K562 (cell line): Measurements from ENCODE around the gene PRKACA. TPM values are rescaled to one million over a fixed set of nuclear protein-coding genes. Genes with fewer than 3 reads are reported as not detected.

Experiments used
- ATAC-seq: fragments of 200-7000 bp; cut with Tn5 transposase; 3 replicates; pipeline ENCODE4 v1.9.1; 2020; ENCODE audit warnings: moderate library complexity
- BruUV-seq: library from RNA; stranded (reverse); fragments of 400-500 nt; replicated peaks from 2 replicates; lab custom pipeline; 2021; lab: Mats Ljungman, UMichigan
- CTCF ChIA-PET: fragments of 300-600 bp; formaldehyde crosslinking; extraction: SDS; loops from one replicate; lab custom pipeline; 2021; ENCODE audit warnings: low intra/inter-chr PET ratio; lab: Yijun Ruan, JAX
- POLR2A ChIA-PET: fragments of 300-600, 350-650 bp; sonication (Branson Sonifier 250); formaldehyde crosslinking; extraction: SDS; loops from one replicate; lab custom pipeline; 2021; ENCODE audit warnings: antibody characterized with exemption, inconsistent platforms; lab: Yijun Ruan, JAX
- DNase-seq, 4 experiments: peaks; one replicate each; pipeline versions ENCODE4 v3.0.0 to v3.0.0-alpha.2; 2011 to 2018; ENCODE audit warnings: low spot score in 3 of 4, mixed read lengths in 3 of 4; ENCODE audit errors: extremely low read depth in 1 of 4
- FAIRE-seq: peaks from 2 replicates; lab custom pipeline; 2011; peaks lifted over from hg19 to GRCh38; lab: Jason Lieb, UNC
- H2AFZ ChIP-seq: 2 replicates; pipeline ENCODE4 v1.6.0; 2011; ENCODE audit warnings: low read depth, low read length, control low read depth, inconsistent platforms
- H3K27ac ChIP-seq: fragments of 200-600 bp; 3 replicates; pipeline ENCODE4 v1.8.0; 2011; ENCODE audit warnings: low read depth, mild to moderate bottlenecking, control low read depth, inconsistent platforms, low read length, moderate library complexity, mixed read lengths; ENCODE audit errors: extremely low read depth
- H3K27me3 ChIP-seq, 2 experiments: fragments of 300-600 bp in 1 of 2; 2 replicates in 1 of 2; 3 replicates in 1 of 2; pipeline versions ENCODE4 v1.6.0 to v1.8.0; 2011; ENCODE audit warnings: inconsistent platforms in 2 of 2, low read length in 2 of 2, mild to moderate bottlenecking in 1 of 2, mixed read lengths in 1 of 2, moderate library complexity in 1 of 2; ENCODE audit not compliant: control insufficient read depth in 2 of 2, insufficient read depth in 2 of 2
- H3K36me3 ChIP-seq: fragments of 300-600 bp; 3 replicates; pipeline ENCODE4 v1.8.0; 2011; ENCODE audit warnings: mild to moderate bottlenecking, low read length, inconsistent platforms; ENCODE audit not compliant: control insufficient read depth, insufficient read depth
- H3K4me1 ChIP-seq, 2 experiments: fragments of 200-600 bp in 1 of 2; replicated peaks in 1 of 2; 2 replicates in 1 of 2; 3 replicates in 1 of 2; pipeline versions ENCODE4 v1.5.1 to v1.8.0; 2011; ENCODE audit warnings: inconsistent platforms in 2 of 2, low read length in 2 of 2, mild to moderate bottlenecking in 1 of 2, mixed read lengths in 1 of 2, moderate library complexity in 1 of 2; ENCODE audit not compliant: control insufficient read depth in 2 of 2, insufficient read depth in 2 of 2
- H3K4me2 ChIP-seq: 2 replicates; pipeline ENCODE4 v1.6.1; 2011; ENCODE audit warnings: low read length, control low read depth, inconsistent platforms, mixed read lengths; ENCODE audit not compliant: insufficient read depth
- H3K4me3 ChIP-seq: fragments of 200-600 bp; sonication (generic), shearing (Covaris generic); 2 replicates; pipeline ENCODE4 v1.5.1; 2016; ENCODE audit warnings: control low read depth, inconsistent platforms
- H3K79me2 ChIP-seq: fragments of 200-600 bp; 3 replicates; pipeline ENCODE4 v1.8.0; 2011; ENCODE audit warnings: low read length, inconsistent platforms; ENCODE audit not compliant: control insufficient read depth, insufficient read depth
- H3K9ac ChIP-seq, 2 experiments: 2 replicates each; pipeline versions ENCODE4 v1.6.0 to v1.6.1; 2011; ENCODE audit warnings: low read depth in 2 of 2, low read length in 2 of 2, control low read depth in 1 of 2, inconsistent platforms in 1 of 2, mild to moderate bottlenecking in 1 of 2, mixed read lengths in 1 of 2; ENCODE audit not compliant: insufficient read depth in 1 of 2
- H3K9me1 ChIP-seq: one replicate; pipeline ENCODE4 v1.6.0; 2011; ENCODE audit warnings: inconsistent platforms, mild to moderate bottlenecking, low read length, moderate library complexity; ENCODE audit not compliant: control insufficient read depth, insufficient read depth
- H3K9me3 ChIP-seq: replicated peaks from 2 replicates; pipeline ENCODE4 v1.5.1; 2011; ENCODE audit warnings: low read depth, low read length, inconsistent platforms; ENCODE audit not compliant: control insufficient read depth, insufficient read depth
- H4K20me1 ChIP-seq: replicated peaks from 2 replicates; pipeline ENCODE4 v1.6.1; 2011; ENCODE audit warnings: low read length, inconsistent platforms, mixed read lengths; ENCODE audit not compliant: control insufficient read depth, insufficient read depth
- AFF1 ChIP-seq, 2 experiments: fragments of 450-650 bp; IDR thresholded peaks; 2 replicates each; pipeline ENCODE4 v1.6.1; 2018; ENCODE audit warnings: mild to moderate bottlenecking in 2 of 2, low read depth in 1 of 2; ENCODE audit not compliant: partially characterized antibody in 2 of 2
- DDX20 ChIP-seq: fragments of 450-650 bp; IDR thresholded peaks from 2 replicates; pipeline ENCODE4 v1.6.1; 2016; ENCODE audit warnings: missing genetic modification characterization, low read depth, mild to moderate bottlenecking, missing compliant biosample characterization, moderate library complexity
- GATA2 ChIP-seq: sonication (generic); formaldehyde crosslinking; IDR thresholded peaks from 2 replicates; pipeline ENCODE4 v1.4.0; 2020; ENCODE audit warnings: mild to moderate bottlenecking, missing genetic modification reagents
- ILK ChIP-seq: fragments of 450-650 bp; IDR thresholded peaks from 2 replicates; pipeline ENCODE4 v1.6.1; 2016; ENCODE audit warnings: missing genetic modification characterization, low read depth, mild to moderate bottlenecking, missing compliant biosample characterization, moderate library complexity, borderline replicate concordance
- KAT8 ChIP-seq: fragments of 450-650 bp; IDR thresholded peaks from 2 replicates; pipeline ENCODE4 v1.6.1; 2016; ENCODE audit warnings: low read depth, mild to moderate bottlenecking
- PTTG1 ChIP-seq: fragments of 450-650 bp; IDR thresholded peaks from 2 replicates; pipeline ENCODE4 v1.6.1; 2016; ENCODE audit warnings: low read depth, mild to moderate bottlenecking, missing genetic modification characterization, missing compliant biosample characterization
- RAD21 ChIP-seq, 2 experiments: fragments of 250-450 bp in 1 of 2; fragments of 450-650 bp in 1 of 2; sonication (Bioruptor Pico) in 1 of 2; formaldehyde crosslinking in 1 of 2; IDR thresholded peaks in 1 of 2; conservative IDR thresholded peaks in 1 of 2; 2 replicates each; pipeline versions ENCODE4 v1.4.0 to v1.8.0; 2020 to 2022; ENCODE audit warnings: mild to moderate bottlenecking in 2 of 2, moderate library complexity in 1 of 2
- SMC3 ChIP-seq: conservative IDR thresholded peaks from 2 replicates; pipeline ENCODE4 v1.6.1; 2011; ENCODE audit warnings: low read depth, low read length, improper control_type of control experiment; ENCODE audit not compliant: insufficient read depth
- TBL1XR1 ChIP-seq, 2 experiments: IDR thresholded peaks; 2 replicates each; pipeline ENCODE4 v1.6.1; 2012; ENCODE audit warnings: improper control_type of control experiment in 2 of 2, low read length in 2 of 2, mild to moderate bottlenecking in 1 of 2
- ZNF121 ChIP-seq: sonication (generic); formaldehyde crosslinking; conservative IDR thresholded peaks from 2 replicates; pipeline ENCODE4 v1.8.0; 2022; ENCODE audit warnings: missing genetic modification reagents
- ZNF695 ChIP-seq: fragments of 450-650 bp; formaldehyde crosslinking; IDR thresholded peaks from 2 replicates; pipeline ENCODE4 v1.4.0; 2020; ENCODE audit warnings: mild to moderate bottlenecking, moderate library complexity
- WGBS: fragments of 100-300 bp; shearing (Covaris generic); methylation state at CpG from one replicate; pipeline ENCODE4 v1.1.6; 2016; ENCODE audit warnings: low coverage, mixed read lengths; ENCODE audit not compliant: insufficient coverage; ENCODE audit errors: missing lambda C conversion rate; 5-methylcytosine and 5-hydroxymethylcytosine counted together
- in situ Hi-C: fragments of 300-500 bp; cut with MboI; formaldehyde crosslinking; loops from 4 replicates; pipeline ENCODE4 v1.15.0; 2018; ENCODE audit warnings: inconsistent platforms, mixed read lengths
- intact Hi-C: fragments of 100-400 bp; cut with micrococcal nuclease; formaldehyde crosslinking; loops from 2 replicates; pipeline ENCODE4 v1.14.2; 2022
- polyA plus RNA-seq, 8 experiments: library from polyadenylated mRNA; depleted of rRNA in 4 of 8; stranded (reverse) in 5 of 8; unstranded in 3 of 8; fragments of >200 nt; fragmentation: Nextera tagmentation in 2 of 8; fragmentation: Illumina TruSeq in 1 of 8; extraction: Ambion mirVana in 2 of 8; extraction: Trizol in 1 of 8; gene quantifications; 2 replicates each; pipeline versions ENCODE4 v1.2.1 to v1.2.3, GENCODE V29; 2011 to 2014; ENCODE audit warnings: inconsistent platforms in 1 of 8, missing spikeins in 1 of 8
- total RNA-seq, 7 experiments: library from RNA; depleted of rRNA in 6 of 7; stranded (reverse); fragments of >200 nt in 6 of 7; fragmentation: Illumina TruSeq in 2 of 7; extraction: Trizol in 2 of 7; gene quantifications; 2 replicates each; pipeline versions ENCODE4 v1.2.1 to v1.2.3, GENCODE V29; 2011 to 2021; ENCODE audit warnings: low replicate concordance in 1 of 7
- TF ChIP-seq, protein P1 (sequence below), 3 experiments: IDR thresholded peaks in 2 of 3; conservative IDR thresholded peaks in 1 of 3; 2 replicates each; pipeline ENCODE4 v1.5.1; 2011 to 2012; ENCODE audit warnings: low read length in 3 of 3, mild to moderate bottlenecking in 3 of 3, control low read depth in 2 of 3, improper control_type of control experiment in 1 of 3, inconsistent platforms in 1 of 3, low read depth in 1 of 3, mixed read lengths in 1 of 3, moderate library complexity in 1 of 3; ENCODE audit not compliant: insufficient read depth in 2 of 3

Gene PRKACA
- total and polyA plus RNA-seq, 9 of the 15 experiments (the other 6 are each of a cell fraction or from before 2014, with no cell fraction given), result 1.2 to 63.1 (median 13.0) TPM

DNA sequence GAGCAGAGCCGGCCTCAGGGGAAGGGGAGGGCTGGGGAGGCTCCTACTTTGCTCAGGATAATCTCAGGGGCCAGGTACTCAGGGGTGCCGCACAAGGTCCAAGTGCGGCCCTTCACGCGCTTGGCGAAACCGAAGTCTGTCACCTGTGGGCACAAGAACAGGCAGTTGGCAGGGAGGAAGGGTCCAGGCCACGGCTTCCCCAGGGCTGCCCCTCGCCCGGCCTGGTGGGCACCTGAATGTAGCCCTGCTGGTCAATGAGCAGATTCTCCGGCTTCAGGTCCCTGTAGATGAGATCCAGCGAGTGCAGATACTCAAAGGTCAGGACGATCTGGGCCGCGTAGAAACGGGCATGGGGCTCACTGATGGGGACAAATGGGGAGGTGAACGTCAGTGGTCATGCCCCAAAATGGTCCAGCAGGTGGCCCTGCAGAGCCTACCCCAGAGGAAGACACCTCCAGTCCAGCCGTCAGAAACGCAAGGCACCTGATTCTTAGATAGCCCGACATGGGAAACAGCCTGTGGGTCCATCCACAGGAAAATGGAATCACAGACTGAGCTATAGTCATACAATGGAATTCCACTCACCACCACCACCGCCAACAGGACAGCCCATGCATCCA, 19.9 kb downstream of the PRKACA start (continued):
- TF ChIP-seq RAD21 (CRISPR knock-in tag; conservative IDR thresholded peaks at IDR 0.05 in 1 of 2, IDR thresholded peaks at IDR 0.05 in 1 of 2) (peak in 1 of 2 experiments; percentile 43; a peak in 2 of 4 replicates), ZNF695 (CRISPR knock-in tag) (no peak), SMC3 (0 out of 2 replicates have a peak, but pooled peaks have one; percentile 14)

- Histone ChIP-seq H3K79me2 (no peaks in the 10 kb centered on the region), H4K20me1 (no peaks in the 10 kb centered on the region), H3K9me1 (no peaks in the 10 kb centered on the region), H3K36me3 (peaks cover 15% of the 10 kb centered on the region; the same call in 1 of the 3 replicates), H3K27ac (no peak overlapping the region), H2AFZ (no peak overlapping the region), H3K9me3 (peaks cover 10% of the 10 kb centered on the region), H3K9ac (peak overlapping the region in 1 of 2 experiments; percentile 22; a peak in 1 of 4 replicates), H3K4me1 (peaks cover 2 to 16% of the 10 kb centered on the region in 2 experiments; a peak in 3 of 5 replicates), H3K4me3 (no peak overlapping the region), H3K4me2 (no peak overlapping the region), H3K27me3 (no peaks in the 10 kb centered on the region)
- 89% methylated on average over 6 of the region's 11 CpGs for WGBS
- CTCF ChIA-PET, result no interaction called here
- intact Hi-C loops (no loop called here), in situ Hi-C loops (no loop called here)
- no peak for DNase-seq
- ATAC-seq, result no peak
- no peak for FAIRE-seq
- no TSS peak for BruUV-seq
- POLR2A ChIA-PET, result interaction anchor here (0.8 to 0.9 kb wide), 4 partner anchors 9 to 309 kb away, joined by 3 to 4 read pairs (median 3); partner anchors contain the start of gene PRKACA
- TF ChIP-seq ZNF121 (CRISPR knock-in tag) (peak; percentile 97), PTTG1 (tag) (no peak), AFF1 (IDR thresholded peaks at IDR 0.05; ENCODE audit: low read depth in 1 of 2, partially characterized antibody in 2 of 2) (no peak), GATA2 (CRISPR knock-in tag) (no peak), KAT8 (no peak), ILK (tag) (no peak), SMC3 (no peak), DDX20 (tag) (no peak), TBL1XR1 (IDR thresholded peaks at IDR 0.05; ENCODE audit: low read length in 2 of 2) (no peak)
- TF ChIP-seq, protein P1, sequence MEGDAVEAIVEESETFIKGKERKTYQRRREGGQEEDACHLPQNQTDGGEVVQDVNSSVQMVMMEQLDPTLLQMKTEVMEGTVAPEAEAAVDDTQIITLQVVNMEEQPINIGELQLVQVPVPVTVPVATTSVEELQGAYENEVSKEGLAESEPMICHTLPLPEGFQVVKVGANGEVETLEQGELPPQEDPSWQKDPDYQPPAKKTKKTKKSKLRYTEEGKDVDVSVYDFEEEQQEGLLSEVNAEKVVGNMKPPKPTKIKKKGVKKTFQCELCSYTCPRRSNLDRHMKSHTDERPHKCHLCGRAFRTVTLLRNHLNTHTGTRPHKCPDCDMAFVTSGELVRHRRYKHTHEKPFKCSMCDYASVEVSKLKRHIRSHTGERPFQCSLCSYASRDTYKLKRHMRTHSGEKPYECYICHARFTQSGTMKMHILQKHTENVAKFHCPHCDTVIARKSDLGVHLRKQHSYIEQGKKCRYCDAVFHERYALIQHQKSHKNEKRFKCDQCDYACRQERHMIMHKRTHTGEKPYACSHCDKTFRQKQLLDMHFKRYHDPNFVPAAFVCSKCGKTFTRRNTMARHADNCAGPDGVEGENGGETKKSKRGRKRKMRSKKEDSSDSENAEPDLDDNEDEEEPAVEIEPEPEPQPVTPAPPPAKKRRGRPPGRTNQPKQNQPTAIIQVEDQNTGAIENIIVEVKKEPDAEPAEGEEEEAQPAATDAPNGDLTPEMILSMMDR (IDR thresholded peaks at IDR 0.05 in 2 of 3, conservative IDR thresholded peaks at IDR 0.05 in 1 of 3; ENCODE audit: insufficient read depth in 2 of 3, low read depth in 1 of 3, low read length in 3 of 3), result peak in 1 of 3 experiments; percentile 25; a peak in 1 of 6 replicates
These were observed 21.1 kb downstream of the PRKACA start for GRCh38 chr19:14096272-14096992.
